ENCODE measurements around the gene NR6A1. TPM values are rescaled to one million over a fixed set of nuclear protein-coding genes. Genes with fewer than 3 reads are reported as not detected.

The NR6A1 gene
- total RNA-seq, 1 experiment from 2014 or later: 0.77 TPM

- no peak overlapping the region for H2AFZ ChIP-seq (ENCODE audit: low read length)
- BruUV-seq (replicated peaks): no TSS peak
- no peaks in the 10 kb centered on the region for H3K36me3 ChIP-seq (ENCODE audit: low read depth, low read length)
- no peak for ATAC-seq
- H3K9me2 ChIP-seq (replicated peaks; ENCODE audit: low read length): no peaks in the 10 kb centered on the region
- no peak for DNase-seq
- no peaks in the 10 kb centered on the region for H4K20me1 ChIP-seq (ENCODE audit: low read length)
- no peak overlapping the region for H3K9ac ChIP-seq (ENCODE audit: low read length)
- H3K27ac ChIP-seq (ENCODE audit: low read length): no peak overlapping the region
- no peak overlapping the region for H3K4me3 ChIP-seq (ENCODE audit: low read length)
- no peaks in the 10 kb centered on the region for H3K9me3 ChIP-seq (ENCODE audit: low read length)
- H3K4me2 ChIP-seq (ENCODE audit: low read length): no peak overlapping the region
- H3K27me3 ChIP-seq (ENCODE audit: low read length): no peaks in the 10 kb centered on the region
- intact Hi-C loops (cut with micrococcal nuclease): no loop called here
- TF ChIP-seq EZH2phosphoT487 (IDR thresholded peaks at IDR 0.05; ENCODE audit: borderline replicate concordance, low read length): no peak
- TF ChIP-seq CTCF (conservative IDR thresholded peaks at IDR 0.05; ENCODE audit: low read depth, low read length): no peak
- TF ChIP-seq EZH2 (IDR thresholded peaks at IDR 0.05; ENCODE audit: low read length, unreplicated experiment): no peak
- no peaks in the 10 kb centered on the region for H3F3A ChIP-seq (ENCODE audit: low read length, unreplicated experiment)
- CTCF ChIA-PET: no interaction called here
- POLR2A ChIA-PET (ENCODE audit: unreplicated experiment): no interaction called here
- peaks cover 5% of the 10 kb centered on the region for H3K4me1 ChIP-seq (ENCODE audit: insufficient read depth, low read length)
- H3K79me2 ChIP-seq (ENCODE audit: low read length): no peaks in the 10 kb centered on the region
Measured at GRCh38 chr9:124557895-124558294, 213.2 kb downstream of the NR6A1 start.

- no peak for ATAC-seq
- intact Hi-C loops (cut with micrococcal nuclease): no loop called here
- POLR2A ChIA-PET (ENCODE audit: unreplicated experiment): no interaction called here
Measured at GRCh38 chr9:124555043-124555442, 216.1 kb downstream of the NR6A1 start.

More at GRCh38 chr9:124555043-124555442, 216.1 kb downstream of the NR6A1 start:
- CTCF ChIA-PET: no interaction called here
- H3K9me2 ChIP-seq (replicated peaks; ENCODE audit: low read length): no peaks in the 10 kb centered on the region
- no peaks in the 10 kb centered on the region for H4K20me1 ChIP-seq (ENCODE audit: low read length)
- H2AFZ ChIP-seq (ENCODE audit: low read length): no peak overlapping the region
- no peaks in the 10 kb centered on the region for H3K36me3 ChIP-seq (ENCODE audit: low read depth, low read length)
- no peak for DNase-seq
- H3F3A ChIP-seq (ENCODE audit: low read length, unreplicated experiment): no peaks in the 10 kb centered on the region
- H3K27me3 ChIP-seq (ENCODE audit: low read length): no peaks in the 10 kb centered on the region
- H3K4me2 ChIP-seq (ENCODE audit: low read length): no peak overlapping the region
- H3K27ac ChIP-seq (ENCODE audit: low read length): no peak overlapping the region
- no peak for TF ChIP-seq CTCF (conservative IDR thresholded peaks at IDR 0.05; ENCODE audit: low read depth, low read length)
- no peak for TF ChIP-seq EZH2 (IDR thresholded peaks at IDR 0.05; ENCODE audit: low read length, unreplicated experiment)
- no peak for TF ChIP-seq EZH2phosphoT487 (IDR thresholded peaks at IDR 0.05; ENCODE audit: borderline replicate concordance, low read length)
- no peak overlapping the region for H3K9ac ChIP-seq (ENCODE audit: low read length)
- no peak overlapping the region for H3K4me3 ChIP-seq (ENCODE audit: low read length)
- H3K9me3 ChIP-seq (ENCODE audit: low read length): no peaks in the 10 kb centered on the region
- H3K79me2 ChIP-seq (ENCODE audit: low read length): no peaks in the 10 kb centered on the region
- no TSS peak for BruUV-seq (replicated peaks)
- peaks cover 15% of the 10 kb centered on the region for H3K4me1 ChIP-seq (ENCODE audit: insufficient read depth, low read length)
